Measurements from ENCODE around the gene RBM33.

RBM33 gene

GRCh38 chr7:155631155-155631554 lies 13.3 kb upstream of the RBM33 start:
- DNase-seq, result no peak

- DNase-seq, result no peak
Measured at GRCh38 chr7:155635817-155636216, 8.6 kb upstream of the RBM33 start.

GRCh38 chr7:155637155-155637554 lies 7.3 kb upstream of the RBM33 start:
- no peak for DNase-seq

- DNase-seq, result no peak
Measured at GRCh38 chr7:155638366-155638765, 6.1 kb upstream of the RBM33 start.

- DNase-seq, result no peak
Measured at GRCh38 chr7:155639958-155640520, 4.4 kb upstream of the RBM33 start.

GRCh38 chr7:155640629-155641028 lies 3.8 kb upstream of the RBM33 start:
- no peak for DNase-seq

- DNase-seq, result no peak
Measured at GRCh38 chr7:155643804-155644177, 670 bp upstream of the RBM33 start.

- peak; percentile 53 for DNase-seq
Measured at GRCh38 chr7:155644971-155645509, 579 bp downstream of the RBM33 start.

GRCh38 chr7:155645662-155646061 lies 1.2 kb downstream of the RBM33 start:
- DNase-seq, result no peak

GRCh38 chr7:155646669-155647068 lies 2.2 kb downstream of the RBM33 start:
- DNase-seq, result no peak

- no peak for DNase-seq
Measured at GRCh38 chr7:155647302-155647701, 2.8 kb downstream of the RBM33 start.

GRCh38 chr7:155647734-155648133 lies 3.3 kb downstream of the RBM33 start:
- DNase-seq, result no peak

- DNase-seq, result no peak
Measured at GRCh38 chr7:155648752-155649339, 4.4 kb downstream of the RBM33 start.

- DNase-seq, result no peak
Measured at GRCh38 chr7:155649588-155649987, 5.1 kb downstream of the RBM33 start.

GRCh38 chr7:155652156-155653114 lies 8.0 kb downstream of the RBM33 start:
- DNase-seq, result no peak

GRCh38 chr7:155653803-155654202 lies 9.3 kb downstream of the RBM33 start:
- no peak for DNase-seq

GRCh38 chr7:155656891-155657290 lies 12.4 kb downstream of the RBM33 start:
- DNase-seq, result no peak

GRCh38 chr7:155660059-155660757 lies 15.7 kb downstream of the RBM33 start:
- DNase-seq, result no peak

- no peak for DNase-seq
Measured at GRCh38 chr7:155660758-155661093, 16.3 kb downstream of the RBM33 start.

- no peak for DNase-seq
Measured at GRCh38 chr7:155662343-155663043, 18.0 kb downstream of the RBM33 start.

- DNase-seq, result no peak
Measured at GRCh38 chr7:155663937-155664336, 19.5 kb downstream of the RBM33 start.

Data from CD4-positive, alpha-beta T cell treated with Interleukin-10 for 1 hour (primary cell).